VCaP (cell line): ENCODE measurements around the gene PRCP.

Experiments used
- H3K27ac ChIP-seq: fragments of 450-650 bp; 2 replicates; pipeline ENCODE4 v1.5.1; 2017
- TF ChIP-seq, protein P1 (sequence below): fragments of 450-650 bp; conservative IDR thresholded peaks from 2 replicates; pipeline ENCODE4 v1.5.1; 2017; ENCODE audit warnings: mild to moderate bottlenecking, moderate library complexity

Gene PRCP

DNA sequence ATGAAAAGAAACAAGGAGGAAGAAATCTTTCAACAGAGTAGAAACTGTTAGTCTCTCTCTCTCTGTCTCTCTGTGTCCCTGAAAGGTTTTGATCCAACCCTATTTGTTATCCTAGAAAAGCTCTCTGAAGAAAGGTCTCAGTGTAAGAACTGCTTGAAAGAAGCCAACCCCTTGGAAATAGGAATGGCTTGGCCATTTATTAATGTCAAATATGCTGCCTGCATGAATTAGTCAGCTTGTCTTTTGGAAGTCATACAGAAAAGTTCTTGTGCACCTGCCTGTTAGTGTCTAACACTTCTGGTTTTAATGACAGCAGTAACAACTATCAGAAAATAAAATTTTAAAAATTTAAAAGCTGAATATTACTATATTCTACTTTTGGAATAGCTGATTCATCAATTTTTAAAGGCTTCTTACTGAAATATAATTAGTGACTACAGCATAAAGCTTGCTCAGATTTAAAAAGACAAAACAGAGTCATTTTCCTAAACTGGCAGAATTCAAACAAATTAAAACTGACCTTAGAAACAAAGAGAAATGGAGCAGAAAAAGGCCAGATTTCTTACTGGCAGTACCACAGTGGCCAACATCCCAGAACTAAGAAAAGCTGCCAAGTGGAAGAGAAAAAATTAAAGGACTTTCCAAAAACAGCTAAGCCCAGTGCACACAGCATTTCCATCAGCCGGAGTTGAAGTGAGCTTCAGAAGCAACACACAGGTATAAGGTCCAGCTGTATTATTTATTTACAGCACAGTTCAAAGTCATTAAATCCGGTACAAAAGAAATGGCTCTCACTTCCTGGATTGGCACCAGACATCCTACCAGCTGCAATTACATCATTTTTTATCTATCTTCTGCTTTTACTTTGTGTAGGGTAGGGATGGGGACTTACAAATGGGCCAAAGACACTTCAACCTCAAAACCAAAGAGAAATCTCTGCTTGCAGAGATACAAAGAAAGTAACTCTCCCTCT is 76.3 kb downstream of the PRCP start:
- no peak overlapping the region for H3K27ac ChIP-seq
- TF ChIP-seq, protein P1, sequence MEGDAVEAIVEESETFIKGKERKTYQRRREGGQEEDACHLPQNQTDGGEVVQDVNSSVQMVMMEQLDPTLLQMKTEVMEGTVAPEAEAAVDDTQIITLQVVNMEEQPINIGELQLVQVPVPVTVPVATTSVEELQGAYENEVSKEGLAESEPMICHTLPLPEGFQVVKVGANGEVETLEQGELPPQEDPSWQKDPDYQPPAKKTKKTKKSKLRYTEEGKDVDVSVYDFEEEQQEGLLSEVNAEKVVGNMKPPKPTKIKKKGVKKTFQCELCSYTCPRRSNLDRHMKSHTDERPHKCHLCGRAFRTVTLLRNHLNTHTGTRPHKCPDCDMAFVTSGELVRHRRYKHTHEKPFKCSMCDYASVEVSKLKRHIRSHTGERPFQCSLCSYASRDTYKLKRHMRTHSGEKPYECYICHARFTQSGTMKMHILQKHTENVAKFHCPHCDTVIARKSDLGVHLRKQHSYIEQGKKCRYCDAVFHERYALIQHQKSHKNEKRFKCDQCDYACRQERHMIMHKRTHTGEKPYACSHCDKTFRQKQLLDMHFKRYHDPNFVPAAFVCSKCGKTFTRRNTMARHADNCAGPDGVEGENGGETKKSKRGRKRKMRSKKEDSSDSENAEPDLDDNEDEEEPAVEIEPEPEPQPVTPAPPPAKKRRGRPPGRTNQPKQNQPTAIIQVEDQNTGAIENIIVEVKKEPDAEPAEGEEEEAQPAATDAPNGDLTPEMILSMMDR, result no peak

DNA sequence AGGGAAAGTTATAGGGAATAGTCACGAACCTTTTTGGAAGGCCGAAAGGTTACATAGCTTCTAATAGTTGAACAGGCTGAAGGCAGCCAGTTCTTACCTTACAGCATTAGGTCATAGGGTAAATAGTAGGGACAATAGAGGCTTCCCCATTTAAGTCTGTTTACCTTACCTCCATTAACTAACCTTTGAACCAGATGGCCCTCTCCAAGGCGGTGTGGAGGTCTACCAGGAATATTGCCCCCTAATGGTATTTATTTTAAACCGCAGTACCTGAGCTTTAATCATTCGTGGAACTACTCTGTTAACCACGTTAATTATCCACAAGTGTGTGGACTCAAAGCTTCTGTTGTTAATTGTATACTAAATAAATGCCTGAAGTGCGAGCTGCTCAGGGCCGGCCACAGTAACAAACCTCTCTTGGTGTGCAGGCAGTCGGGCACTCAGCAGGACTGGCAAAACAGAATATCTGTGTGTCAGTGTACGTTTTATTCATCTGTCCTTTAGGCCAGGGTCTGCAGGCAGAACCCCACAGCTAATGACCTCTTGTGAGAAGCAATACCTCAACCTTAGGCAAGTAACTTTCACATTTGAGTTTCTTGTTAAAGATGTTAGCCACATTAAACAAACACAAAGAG is 81.7 kb downstream of the PRCP start:
- no peak overlapping the region for H3K27ac ChIP-seq
- TF ChIP-seq, protein P1, result no peak

DNA sequence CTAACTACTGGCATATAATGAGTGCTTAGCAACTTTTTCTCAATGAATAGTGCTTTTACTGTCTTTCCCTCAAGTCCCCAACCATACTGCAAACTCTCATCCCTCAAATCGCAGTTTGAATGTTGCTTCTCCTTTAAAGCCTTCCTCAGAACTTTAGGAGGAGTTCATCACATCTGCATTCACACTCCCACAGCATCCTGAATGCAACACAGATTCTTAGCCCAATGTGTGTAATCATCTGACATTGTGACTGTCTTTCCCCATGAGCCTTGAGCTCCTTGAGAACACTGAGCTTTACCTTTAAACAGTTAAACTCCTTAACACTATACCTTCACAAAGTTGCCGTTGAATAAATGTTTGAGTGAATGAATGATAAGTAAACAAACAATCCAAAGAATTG is 84.8 kb downstream of the PRCP start:
- TF ChIP-seq, protein P1, result no peak
- no peak overlapping the region for H3K27ac ChIP-seq

DNA sequence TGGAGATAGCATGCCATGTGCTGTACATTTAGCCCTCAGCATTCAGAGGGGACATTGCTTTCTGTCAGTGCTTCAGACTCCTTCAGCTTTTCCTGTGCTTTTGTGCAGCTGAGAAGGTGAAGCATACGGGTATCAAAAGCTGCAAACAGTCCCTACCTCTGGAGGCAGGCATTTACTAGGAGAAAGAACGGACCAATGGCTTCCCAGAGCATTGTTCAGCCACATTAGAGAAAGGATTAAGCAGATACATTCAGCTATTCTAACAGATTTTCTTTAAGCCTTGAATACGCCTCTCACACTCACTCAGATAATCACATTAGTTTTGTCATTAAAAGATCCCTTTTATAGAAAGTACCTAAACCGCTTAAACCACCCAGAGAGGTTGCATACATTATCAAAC is 85.9 kb downstream of the PRCP start:
- no peak overlapping the region for H3K27ac ChIP-seq
- TF ChIP-seq, protein P1, result no peak

DNA sequence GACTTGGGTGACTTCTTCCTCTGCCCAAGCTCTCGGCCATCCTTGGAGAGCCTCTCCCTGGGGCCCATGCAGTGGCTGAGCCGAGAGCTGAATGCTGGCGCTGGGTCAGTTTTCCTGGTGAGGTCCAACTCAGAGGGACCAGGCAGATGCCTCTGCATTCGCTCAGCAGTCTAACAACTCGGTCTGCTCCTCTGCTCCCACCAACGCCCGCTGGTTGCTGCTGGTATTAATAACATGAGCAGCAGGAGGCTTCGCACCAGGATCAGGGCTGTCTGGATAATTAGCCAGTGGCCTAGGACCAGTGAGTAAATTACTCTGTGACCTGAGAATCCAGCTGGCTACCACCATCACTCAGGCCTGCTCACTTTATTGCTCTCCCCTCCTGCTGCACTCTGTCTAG is 88.9 kb downstream of the PRCP start:
- H3K27ac ChIP-seq, result no peak overlapping the region
- TF ChIP-seq, protein P1, result no peak

DNA sequence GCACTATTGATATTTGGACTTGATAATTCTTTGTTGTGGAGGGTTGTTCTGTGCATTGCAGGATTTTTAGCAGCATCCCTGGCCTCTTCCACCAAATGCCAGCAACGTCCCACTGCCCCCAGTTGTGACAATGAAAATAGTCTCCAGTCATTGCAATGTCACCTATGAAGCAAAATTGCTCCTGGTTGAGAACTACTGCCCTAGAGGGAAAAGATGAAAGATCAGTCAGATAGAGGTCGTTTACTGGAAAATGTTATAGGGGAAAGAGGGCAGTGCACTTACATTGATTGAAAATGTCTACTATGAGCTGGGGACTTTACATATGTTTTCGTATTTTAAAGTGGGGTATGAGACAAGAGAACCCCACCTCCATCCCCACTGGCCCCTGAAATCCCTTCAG is 89.5 kb downstream of the PRCP start:
- TF ChIP-seq, protein P1, result no peak
- H3K27ac ChIP-seq, result no peak overlapping the region

DNA sequence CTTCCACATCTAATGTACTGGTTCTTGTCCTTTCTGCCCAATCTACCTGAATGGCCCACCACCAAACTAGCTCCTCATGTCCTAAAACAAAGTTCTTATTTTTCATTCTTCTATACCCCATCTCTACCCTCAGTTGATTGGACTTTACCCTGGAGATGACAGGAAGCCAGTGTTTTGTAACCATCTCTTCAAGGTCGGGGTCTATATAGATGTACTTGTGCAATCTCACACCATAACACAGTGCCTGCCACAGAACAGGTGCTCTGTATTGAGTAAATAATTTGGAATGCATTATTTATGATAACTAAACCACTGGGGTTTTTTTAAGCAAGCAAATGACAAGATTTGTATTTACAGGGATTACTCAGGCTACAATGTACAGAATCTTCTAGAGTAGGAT is 89.9 kb downstream of the PRCP start:
- H3K27ac ChIP-seq, result no peak overlapping the region
- TF ChIP-seq, protein P1, result no peak
